CD4-positive, alpha-beta T cell treated with Interleukin-15 for 4 hours (primary cell): Measurements from ENCODE around the gene IL31RA.
"Not testable (repeated sequence)": the region's sequence is repeated elsewhere in the genome, so short reads cannot be mapped to it uniquely, and the experiment has no call there.

Experiments used
- DNase-seq: peaks from one replicate; pipeline ENCODE4 v3.0.0-alpha.2; 2020; ENCODE audit warnings: low spot score

Gene IL31RA

DNA sequence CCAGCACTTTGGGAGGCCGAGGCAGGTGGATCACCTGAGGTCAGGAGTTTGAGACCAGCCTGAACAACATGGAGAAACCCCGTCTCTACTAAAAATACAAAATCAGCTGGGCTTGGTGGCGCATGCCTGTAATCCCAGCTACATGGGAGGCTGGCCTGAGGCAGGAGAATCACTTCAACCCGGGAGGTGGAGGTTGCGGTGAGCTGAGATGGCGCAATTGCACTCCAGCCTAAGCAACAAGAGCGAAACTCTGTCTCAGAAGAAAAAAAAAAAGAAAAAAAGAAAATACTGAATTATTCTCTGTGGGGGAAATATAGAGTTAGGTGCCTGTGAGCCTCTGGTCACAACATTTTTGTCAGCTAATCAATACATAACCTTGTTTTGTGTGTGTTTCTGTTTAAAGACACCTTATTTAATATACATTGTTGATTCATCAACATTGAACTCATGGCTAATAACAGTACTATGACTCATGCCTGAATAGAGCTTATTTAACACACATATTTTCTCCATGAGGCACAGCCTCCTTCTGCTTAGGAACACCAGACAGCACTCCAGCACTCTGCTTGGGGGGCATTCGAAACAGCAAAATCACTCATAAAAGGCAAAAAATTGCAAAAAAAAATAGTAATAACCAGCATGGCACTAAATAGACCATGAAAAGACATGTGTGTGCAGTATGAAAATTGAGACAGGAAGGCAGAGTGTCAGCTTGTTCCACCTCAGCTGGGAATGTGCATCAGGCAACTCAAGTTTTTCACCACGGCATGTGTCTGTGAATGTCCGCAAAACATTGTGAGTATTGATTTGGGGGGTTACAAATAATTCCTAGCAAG is at the start of gene IL31RA:
Gene IL31RA, plus strand, starts transcription at position 519 of the 836 bp plus-strand sequence. Its CDS starts 214 bp downstream, at position 733.
- DNase-seq = no peak

DNA sequence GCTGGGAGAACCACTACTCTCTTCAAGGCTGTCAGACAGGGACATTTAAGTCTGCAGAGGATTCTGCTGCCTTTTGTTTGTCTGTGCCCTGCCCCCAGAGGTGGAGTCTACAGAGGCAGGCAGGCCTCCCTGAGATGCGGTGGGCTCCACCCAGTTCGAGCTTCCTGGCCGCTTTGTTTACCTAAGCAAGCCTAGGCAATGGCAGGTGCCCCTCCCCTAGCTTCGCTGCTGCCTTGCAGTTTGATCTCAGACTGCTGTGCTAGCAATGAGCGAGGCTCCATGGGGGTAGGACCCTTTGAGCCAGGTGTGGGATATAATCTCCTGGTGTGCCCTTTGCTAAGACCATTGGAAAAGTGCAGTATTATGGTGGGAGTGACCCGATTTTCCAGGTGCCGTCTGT is 42.3 kb upstream of the IL31RA start:
- DNase-seq = not testable (repeated sequence)

DNA sequence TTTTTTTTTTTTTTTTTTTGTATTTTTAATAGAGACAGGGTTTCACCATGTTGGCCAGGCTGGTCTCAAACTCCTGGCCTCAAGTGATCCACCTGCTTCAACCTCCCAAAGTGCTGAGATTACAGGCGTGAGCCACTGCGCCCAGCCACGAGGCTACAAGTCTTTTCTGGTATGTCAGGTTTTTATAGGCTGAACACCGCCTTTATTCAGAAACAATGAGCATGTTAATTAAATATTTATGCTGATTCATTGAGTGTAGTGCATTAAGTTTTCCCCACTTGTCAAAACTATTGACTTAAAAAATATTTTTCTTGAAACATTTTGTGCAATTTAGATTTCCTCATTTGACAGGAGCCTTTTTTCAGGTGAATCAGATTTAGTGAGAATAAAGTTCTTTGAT is 35.2 kb upstream of the IL31RA start:
- not testable (repeated sequence) for DNase-seq

DNA sequence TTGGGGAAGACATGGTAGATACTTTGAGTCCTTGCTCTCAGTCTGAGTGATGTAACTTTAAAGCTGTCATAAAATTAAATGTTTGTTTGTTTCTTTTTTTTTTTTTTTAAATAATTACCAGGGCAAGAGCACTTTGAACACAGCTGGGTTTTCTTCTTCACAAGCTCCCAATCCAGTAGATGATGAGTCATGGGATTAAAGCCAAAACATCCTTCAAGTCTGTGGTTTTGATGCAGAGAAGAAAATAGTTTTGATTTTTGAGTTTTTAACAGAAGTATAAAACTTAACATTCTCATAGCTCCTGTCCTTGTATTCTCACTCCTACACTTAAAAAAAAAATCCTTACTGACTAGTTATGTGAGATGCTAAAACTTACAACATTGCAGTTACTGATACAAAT is 34.8 kb upstream of the IL31RA start:
- no peak for DNase-seq

DNA sequence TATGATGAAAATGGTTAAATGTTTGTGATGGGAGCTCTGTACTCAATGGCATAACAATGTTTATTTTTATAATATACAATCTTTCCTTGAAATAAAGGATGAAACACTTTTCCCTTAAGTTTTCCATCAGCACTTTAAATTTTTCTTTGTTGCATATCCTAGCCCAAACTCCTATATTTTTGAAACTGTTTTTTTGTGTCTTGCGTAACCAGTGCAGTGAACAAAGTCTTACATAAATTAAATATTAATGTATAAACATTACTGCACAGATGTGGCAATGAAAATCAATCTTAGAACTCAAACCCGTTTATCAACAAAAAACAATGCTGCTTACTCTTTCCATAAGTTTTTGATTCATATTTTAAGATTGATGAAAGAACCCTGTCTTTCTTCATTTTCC is 34.1 kb upstream of the IL31RA start:
- DNase-seq = no peak

DNA sequence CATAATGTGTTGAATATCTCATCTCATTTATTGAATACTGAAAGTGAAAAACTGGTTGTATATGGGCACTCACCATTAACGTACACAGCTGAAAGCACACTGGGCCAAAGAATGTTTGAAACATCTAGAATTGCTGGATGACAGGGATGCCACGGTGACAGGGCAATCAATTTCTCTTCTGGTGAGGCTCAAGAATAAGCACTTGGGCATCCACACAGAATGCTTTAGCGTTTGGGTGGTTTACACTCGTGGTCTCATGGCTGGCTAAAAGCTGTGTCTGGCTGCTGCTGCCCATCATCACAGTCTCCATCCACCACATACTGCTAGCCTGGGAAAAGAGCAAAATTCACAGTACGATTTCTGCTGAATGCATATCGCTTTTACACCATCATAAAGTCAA is 30.7 kb upstream of the IL31RA start:
- DNase-seq = no peak

DNA sequence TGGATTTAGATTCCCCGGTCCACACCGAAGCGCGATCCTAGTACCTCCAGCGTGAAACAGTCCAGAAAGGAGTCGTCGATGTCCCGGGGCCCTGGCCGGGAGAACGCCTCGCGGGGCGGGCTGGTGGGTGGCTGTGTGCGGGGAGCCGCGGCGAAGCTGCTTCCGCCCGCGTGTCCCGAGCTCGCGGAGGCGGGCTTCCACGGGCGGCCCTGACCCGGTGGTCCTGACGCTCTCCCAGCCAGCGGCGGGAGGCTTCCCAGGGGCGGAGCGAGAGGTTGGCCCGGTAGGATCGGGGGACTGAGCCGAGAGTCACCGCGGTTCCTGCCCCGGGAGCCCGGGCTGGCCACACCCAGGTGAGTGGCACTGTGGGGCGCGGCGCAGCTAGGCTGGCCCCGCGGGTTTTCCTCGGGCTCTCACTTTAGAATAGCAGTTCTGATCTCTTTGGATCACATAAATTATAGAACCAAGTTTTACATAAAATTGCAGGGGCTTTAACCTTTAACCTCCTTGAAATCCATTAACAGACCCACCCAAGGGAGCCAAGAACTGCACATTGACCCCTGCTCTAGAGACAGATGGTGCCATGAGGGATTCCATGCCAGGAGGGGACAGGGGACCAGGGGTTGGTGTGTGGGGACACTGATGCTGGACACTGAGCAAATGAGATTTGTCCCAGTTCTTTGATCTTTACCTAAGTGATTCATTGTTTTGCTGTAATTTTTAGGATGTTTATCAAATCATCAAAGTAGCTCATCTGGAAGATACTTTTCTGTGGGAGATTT is 29.2 kb upstream of the IL31RA start:
- DNase-seq = no peak

DNA sequence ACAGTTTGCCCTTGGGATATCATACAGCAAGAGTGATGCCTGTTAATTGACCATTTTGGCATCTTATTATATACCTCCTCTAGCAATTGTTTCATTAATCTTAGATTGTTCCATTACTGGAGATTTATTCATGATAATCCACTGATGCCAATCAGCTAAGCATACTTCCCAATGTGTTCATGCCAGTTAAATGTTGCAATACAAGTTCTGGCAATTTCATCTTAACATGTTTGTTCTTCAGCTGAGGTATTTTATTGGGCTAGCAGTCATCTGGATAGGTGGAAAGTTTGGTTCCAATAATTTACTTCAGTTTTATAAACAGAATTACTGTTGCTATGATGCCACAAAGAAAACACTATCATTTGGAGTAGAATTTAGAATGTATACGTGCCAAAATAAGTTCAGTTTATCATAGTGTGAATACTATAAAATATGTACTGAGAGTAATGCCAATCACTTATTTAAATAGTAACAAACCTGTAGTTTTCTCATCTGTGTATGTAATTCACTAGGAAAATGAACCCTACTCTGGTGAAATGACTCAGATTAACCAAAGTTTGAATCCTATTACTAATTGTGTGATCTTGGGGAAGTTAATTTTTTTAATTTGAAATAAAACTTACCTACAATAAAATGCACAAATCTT is 27.9 kb upstream of the IL31RA start:
- no peak for DNase-seq

DNA sequence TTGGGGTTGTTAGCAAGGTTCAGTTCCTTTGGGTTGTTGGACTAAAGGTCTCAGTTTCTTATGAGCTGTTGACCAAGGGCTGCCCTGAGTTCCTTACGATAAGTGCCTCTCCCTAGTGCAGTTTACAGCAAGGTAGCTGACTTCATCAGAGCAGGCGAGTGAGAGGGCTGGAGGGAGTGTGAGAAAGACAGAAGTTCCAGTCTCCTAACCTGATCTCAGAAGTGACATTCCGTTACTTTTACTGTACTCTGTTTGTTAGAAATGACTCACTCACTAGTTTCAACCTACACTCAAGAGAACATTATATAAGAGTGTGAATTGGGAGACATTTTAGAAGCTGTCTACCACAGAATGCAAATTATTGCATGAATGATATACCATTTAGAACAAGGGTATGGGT is 21.2 kb upstream of the IL31RA start:
- DNase-seq = no peak

DNA sequence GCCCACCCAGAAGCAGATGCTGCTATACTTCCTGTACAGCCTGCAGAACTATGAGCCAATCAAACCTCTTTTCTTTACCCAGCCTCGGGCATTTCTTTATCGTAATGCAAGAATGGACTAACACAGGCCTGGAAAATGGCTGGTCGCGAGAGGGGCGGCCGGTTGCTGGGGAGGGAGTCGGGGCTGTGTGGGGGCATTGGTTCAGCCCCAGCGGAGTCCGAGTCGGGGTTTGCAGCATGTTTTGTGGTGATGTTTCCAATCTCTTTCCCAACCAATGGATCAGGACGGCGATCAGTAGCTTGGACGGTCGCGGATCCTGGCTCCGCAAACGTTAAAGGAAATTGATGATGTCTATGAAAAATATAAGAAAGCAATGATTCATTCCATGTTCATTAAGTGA is 18.7 kb upstream of the IL31RA start:
- DNase-seq = no peak

DNA sequence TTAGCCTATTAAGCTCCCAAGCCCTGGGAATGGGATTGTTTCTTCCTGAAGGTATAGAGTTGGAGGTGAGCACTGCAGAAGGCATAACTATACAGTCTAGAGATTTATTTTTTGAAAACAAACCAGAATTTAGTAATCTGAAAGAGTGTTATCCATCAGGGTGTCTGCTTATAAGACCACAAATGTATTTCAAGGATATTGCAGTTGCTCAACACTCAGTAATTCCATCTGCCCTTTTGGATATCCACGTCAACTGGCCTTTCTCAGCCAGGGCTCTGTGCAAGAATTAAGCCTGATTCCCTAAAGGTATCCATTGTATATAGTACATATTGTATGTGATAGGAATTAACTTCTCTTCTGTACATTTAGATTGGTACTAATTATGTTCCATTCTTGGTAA is 15.0 kb upstream of the IL31RA start:
- no peak for DNase-seq

DNA sequence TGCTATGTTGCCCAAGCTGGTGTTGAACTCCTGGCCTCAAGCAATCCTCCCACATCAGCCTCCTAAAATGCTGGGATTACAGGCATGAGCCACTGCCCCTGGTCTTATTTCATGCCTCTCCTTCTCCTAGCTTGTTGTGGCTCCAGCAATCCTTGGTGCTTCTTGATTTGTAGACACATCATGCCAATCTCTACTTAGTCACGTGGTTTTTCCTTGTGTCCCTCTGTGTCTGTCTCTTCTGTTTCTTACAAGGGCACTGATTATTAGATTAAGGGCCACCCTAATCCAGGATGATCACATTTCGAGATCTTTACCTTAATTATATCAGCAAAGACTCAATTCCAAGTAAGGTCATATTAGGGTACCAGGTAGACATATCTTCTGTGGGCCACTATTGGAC is 9.2 kb upstream of the IL31RA start:
- no peak for DNase-seq

DNA sequence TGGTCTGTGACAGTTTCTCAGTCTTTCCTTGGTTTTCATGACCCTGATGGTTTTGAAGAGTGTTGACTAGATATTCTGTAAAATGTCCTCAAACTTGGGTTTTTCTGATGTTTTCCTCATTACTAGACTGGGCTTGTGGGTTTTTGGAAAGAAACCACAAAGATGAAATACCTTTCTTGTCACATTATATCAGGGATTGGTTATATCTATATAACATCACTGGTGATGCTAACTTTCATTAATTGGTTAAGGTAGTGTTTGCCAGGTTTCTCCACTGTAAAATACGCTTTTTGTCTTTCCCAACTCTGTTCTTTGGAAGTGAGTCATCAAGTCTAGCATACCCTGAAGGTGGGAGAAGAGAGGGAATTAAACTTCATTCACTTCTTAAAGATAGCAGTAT is 3.3 kb upstream of the IL31RA start:
- no peak for DNase-seq

DNA sequence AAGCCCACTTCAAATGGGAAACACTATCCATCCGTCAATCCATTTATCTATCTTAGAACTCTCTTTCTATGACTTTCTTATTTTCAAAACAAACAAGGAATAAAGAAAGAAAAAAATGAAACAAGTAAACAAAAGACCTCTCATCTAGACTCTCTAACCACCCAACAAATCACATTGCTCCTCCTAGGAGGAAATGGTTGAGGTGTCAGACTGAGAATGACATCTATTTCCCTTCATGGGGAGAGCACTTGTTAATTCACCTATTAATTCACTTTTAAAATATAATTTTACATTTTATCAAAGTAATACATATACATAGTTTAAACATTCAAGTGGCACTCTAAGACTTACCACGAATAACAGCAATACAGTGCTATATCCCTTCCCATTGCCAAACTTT is 2.4 kb upstream of the IL31RA start:
- DNase-seq = no peak

DNA sequence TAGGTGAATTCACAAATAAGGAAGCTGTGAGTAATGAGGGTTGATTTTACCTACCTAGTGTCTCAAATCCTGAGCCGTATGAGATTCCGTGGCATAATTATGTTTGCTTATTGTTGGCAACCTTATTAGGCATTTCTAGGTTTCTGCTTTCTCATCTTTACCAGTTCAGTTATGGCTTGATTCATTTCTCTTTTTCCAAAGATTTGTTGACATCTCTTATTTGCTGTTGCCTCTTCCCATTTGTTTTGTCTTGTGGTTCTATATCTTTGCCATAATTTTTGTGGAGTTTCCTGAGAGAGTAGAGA is 470 bp downstream of the IL31RA start:
- no peak for DNase-seq

DNA sequence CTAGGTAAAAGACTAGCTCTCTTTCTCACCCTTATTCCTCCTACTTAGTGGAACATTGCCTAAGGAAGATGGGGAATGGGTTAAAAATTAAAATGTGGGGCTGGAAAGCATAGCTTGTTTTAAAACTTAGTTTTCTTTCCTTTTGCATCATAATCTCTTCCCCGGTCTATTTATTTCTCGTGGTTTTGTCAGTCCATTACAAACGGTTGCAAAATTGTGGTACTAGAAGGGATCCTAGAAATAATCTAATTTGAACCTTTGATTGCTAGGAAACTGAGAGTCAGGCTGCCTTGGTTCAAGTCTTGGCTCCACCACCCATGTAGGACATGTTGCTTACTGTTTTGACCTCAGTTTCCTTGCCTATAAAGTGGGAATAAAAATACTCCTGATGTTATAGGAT is 1.3 kb downstream of the IL31RA start:
- DNase-seq = no peak

DNA sequence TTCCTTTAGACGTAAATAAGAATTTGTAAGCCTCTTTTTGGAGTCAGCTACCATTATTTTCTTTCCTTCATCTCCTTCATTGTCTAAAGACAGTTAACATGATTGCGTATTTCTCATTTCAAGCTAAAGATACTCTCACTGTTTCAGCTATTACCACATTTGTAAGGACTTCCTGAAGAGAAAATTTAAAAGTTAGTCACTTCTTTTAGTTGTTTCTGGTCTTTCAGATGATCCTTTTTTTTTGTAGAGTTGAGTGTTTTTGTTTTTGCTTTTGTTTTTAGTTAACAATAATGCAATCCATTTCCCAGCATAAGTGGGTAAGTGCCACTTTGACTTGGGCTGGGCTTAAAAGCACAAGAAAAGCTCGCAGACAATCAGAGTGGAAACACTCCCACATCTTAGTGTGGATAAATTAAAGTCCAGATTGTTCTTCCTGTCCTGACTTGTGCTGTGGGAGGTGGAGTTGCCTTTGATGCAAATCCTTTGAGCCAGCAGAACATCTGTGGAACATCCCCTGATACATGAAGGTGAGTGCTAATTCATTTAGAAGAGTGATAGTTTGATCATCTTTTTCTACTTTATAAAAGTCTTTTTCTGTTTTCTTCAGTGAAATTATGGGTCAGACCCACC is 2.0 kb downstream of the IL31RA start:
- no peak for DNase-seq

DNA sequence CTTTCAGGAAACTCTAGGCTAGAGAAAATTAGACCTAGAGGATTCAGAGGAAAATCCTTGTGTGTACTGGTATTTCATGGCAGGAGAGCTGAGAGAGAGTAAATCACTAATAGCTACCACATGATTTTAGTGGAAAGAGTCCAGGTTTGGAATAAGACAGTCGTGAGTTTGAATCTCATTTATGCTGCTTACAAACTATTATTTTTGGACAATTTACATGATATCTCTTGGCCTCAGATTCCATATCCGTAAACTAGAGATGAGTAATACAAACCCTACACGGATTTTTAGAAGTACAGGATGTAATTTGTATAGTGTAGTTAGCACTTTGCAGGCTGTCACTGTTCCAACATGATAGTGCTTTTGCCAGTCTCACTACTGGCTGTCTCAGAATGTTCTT is 2.7 kb downstream of the IL31RA start:
- no peak for DNase-seq

DNA sequence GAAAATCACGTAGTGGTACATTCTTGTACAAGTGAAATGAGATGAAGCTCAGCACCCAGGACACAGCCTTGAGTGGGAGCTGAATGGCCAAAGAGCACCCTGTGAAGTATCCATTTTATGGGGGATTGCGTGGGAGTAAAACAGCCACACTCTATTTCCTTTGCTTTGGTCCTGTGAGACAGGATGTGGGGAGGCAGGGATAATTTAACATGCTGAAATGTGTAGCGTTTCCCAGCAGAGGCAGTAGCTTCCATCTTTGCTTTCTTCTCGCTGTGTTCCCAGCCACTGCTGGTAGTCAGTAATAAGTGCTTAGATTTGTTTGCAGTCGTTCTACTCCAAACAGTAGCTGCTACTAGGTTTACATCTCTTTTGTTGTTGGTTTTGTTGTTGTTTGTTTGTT is 4.4 kb downstream of the IL31RA start:
- DNase-seq = no peak

DNA sequence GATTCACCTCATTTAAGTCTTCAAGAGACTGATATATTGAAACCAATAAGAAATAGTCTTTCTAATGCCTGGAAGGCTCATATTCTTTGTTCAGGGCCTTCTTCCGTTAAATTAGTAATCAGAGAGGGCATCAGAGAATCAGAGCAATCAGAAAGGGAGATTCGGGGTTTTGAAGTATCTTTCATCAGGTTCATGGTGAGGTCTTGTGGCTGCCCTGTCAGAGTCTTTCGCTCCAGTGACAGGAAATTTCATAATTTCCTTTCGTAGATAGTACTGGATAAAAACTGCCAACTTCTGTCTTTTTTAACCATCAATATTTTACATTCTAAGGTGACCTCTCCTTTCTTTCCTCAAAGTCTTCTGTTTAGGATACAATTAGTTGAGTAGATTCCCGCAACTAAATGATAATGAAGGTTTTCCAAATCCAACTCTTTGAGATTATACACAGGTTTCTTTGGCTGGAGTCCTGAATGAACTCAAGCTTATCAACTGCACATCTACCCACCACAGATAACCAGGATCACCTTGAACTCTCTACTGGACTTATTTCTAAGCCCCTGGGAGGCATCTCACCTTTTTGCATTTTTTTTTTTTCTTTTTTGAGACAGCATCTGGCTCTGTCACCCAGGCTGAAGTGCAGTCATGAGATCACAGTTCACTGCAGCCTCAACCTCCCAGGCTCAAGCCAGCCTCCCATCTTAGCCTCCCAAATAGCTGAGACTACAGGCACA is 5.5 kb downstream of the IL31RA start:
- DNase-seq = peak; percentile 15

DNA sequence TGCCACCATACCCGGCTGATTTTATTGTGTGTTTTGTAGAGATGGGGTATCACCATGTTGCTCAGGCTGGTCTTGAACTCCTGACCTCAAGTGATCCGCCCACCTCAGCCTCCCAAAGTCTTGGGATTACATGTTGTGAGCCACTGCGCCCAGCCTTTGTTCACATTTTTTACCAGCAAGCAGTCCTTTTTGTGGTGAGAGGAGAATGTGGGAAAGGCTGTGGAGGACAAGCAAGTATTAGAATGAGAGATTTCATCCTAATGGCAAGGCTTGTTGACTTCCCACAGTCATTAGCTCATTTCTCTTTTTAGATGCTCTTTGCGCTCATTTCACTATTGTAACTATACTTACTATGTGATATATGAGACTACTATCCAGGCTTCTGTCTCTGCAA is 6.1 kb downstream of the IL31RA start:
- DNase-seq = no peak

DNA sequence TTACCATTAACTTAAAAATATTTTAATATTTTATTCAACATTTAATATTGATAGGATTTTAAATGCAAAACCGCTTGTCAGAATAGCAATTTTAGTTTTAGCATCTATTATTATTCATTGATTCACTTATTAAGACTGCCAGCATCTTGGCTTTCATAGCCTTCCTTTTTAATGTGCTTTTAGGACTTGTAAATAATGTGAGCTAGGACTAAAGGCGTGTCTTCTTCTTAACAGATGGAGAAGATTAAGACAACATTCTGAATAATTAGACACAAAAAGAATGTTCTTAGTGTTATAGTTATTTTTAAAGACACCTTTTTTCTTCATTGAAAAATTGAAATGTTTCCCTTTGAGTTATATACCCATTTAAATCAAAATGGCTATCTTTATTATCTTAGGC is 6.9 kb downstream of the IL31RA start:
- no peak for DNase-seq
